ENCODE measurements around the gene TOP3B. TPM values are rescaled to one million over a fixed set of nuclear protein-coding genes. Genes with fewer than 3 reads are reported as not detected.

The TOP3B gene, protein sequence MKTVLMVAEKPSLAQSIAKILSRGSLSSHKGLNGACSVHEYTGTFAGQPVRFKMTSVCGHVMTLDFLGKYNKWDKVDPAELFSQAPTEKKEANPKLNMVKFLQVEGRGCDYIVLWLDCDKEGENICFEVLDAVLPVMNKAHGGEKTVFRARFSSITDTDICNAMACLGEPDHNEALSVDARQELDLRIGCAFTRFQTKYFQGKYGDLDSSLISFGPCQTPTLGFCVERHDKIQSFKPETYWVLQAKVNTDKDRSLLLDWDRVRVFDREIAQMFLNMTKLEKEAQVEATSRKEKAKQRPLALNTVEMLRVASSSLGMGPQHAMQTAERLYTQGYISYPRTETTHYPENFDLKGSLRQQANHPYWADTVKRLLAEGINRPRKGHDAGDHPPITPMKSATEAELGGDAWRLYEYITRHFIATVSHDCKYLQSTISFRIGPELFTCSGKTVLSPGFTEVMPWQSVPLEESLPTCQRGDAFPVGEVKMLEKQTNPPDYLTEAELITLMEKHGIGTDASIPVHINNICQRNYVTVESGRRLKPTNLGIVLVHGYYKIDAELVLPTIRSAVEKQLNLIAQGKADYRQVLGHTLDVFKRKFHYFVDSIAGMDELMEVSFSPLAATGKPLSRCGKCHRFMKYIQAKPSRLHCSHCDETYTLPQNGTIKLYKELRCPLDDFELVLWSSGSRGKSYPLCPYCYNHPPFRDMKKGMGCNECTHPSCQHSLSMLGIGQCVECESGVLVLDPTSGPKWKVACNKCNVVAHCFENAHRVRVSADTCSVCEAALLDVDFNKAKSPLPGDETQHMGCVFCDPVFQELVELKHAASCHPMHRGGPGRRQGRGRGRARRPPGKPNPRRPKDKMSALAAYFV
- 12.6 and 13.3 TPM in 2 replicates for total RNA-seq (2014; rRNA removed; shearing (Covaris generic))

DNA sequence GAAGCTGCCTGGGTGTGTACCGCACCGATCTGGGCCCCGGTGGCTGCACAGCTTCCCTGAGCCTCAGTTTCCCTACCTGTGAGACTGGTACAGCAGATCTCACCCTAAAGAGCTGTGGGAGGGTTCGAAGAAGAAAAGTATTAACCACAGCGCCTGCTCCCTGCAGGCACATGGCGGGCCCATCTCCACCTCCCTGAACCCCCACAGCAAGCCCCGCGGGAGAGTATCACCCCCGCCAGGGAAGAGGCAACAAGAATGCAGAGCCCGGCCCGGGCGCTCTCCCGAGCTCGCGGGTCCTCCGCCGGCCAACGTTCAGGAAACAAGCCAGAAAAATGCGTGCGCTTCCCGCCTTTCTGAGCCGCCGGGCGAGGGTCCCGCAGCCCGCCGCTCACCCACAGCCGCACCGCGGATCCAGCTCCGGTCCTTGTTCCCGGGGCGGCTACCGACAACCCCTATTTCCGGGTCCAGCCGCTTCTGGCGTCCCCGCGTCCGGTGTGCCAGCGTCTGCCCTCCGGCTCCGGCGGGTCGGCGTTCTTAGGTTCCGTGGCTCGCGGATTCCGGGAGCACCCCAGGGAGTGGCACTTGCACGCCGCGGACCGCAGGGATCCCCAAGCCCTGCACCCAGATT, at the start of gene TOP3B:
TOP3B (minus strand) TSS at position 450 of the 628 bp plus-strand sequence. CDS start 7,078 bp downstream, outside the sequence.
- peak; percentile 73 for DNase-seq (ENCODE audit: low read depth)

DNA sequence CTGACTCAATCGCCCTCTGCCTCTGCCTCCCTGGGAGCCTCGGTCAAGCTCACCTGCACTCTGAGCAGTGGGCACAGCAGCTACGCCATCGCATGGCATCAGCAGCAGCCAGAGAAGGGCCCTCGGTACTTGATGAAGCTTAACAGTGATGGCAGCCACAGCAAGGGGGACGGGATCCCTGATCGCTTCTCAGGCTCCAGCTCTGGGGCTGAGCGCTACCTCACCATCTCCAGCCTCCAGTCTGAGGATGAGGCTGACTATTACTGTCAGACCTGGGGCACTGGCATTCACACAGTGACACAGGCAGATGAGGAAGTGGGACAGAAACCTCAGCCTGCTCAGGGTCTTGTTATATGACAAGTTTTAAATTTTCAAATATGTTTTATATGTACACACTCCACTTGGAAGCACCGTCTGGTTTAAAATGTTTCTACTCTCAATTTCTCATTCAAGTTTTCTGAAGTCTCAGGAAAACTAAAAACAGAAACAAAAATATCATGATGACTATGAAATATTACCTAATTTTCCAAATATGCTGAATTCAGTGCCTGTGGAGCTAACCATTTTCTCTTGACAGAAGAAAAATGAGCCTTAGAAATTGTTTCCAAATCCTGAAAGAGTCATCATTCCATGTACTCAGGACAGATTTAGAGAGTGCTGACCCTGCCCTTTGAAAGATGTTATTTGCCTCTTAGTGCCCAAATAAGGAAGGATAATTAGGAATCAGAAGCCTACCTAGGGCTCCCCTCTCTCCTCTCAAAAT, 48.8 kb upstream of the TOP3B start:
- no peak for DNase-seq (ENCODE audit: low read depth)

DNA sequence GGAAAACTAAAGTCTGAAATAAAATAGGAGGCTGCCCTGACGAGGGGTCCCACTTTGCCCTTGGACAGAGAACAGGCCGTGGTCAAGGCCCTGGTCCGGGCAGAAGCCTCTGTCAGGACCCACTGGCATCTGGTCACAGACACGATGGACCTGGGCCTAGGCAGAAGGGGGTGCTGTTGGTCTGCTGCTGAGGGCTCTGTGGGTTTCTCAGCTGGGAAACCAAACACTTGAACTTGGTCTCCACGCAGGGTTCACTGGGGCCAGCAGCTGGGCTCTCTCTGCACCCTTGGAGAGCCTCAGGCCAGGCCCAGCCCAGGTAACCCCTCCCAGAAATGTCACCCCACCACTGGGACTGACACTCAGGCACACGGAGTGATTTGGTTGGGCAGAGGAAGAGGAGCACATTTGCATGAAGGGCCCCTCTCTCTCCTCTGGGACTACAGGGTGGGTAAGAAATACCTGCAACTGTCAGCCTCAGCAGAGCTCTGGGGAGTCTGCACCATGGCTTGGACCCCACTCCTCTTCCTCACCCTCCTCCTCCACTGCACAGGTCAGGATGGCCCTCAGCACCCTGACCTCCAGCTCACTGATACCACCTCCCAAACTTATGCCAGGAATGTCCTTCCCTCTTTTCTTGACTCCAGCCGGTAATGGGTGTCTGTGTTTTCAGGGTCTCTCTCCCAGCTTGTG, 48.1 kb upstream of the TOP3B start:
- DNase-seq (ENCODE audit: low read depth), result no peak

DNA sequence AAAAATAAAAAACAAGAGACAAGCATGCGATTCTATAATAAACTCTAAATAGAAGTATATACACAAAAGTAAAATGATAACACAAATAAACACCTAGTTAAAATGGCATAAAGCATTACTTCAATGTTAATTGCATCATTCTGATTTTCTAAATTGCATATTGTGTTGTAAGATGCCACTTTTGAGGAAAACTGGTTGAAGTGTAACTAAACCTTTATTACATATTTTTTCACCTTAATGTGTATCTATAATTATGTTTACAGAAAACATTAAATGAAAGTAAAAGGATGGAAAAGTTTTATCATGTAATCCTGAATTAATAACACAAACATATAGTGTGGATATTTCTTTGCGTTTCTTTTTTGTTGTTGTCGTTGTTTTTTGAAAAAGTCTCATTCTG, 45.4 kb upstream of the TOP3B start:
- DNase-seq (ENCODE audit: low read depth), result no peak

DNA sequence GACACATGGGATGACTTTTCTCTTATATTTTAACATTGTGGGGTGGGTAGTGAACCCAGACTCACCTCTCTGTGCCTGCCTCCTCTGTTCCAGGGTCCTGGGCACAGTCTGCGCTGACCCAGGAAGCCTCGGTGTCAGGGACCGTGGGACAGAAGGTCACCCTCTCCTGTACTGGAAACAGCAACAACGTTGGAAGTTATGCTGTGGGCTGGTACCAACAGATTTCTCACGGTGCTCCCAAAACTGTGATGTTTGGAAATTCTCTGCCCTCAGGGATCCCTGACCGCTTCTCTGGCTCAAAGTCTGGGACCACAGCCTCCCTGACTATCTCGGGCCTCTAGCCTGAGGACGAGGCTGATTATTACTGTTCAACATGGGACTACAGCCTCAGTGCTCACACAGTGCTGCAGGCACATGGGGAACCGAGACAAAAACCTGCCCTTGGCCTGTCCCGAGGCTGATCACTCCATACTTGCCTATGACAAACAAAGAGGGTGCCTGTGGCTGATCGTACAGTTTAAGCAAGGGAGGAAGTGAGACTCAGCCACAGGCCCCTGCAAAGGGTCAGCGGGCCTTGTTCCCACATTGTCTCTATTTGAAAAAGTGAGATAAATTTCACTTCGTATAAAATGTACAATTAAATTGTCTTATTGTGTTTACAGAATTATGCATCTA, 43.7 kb upstream of the TOP3B start:
- no peak for DNase-seq (ENCODE audit: low read depth)

DNA sequence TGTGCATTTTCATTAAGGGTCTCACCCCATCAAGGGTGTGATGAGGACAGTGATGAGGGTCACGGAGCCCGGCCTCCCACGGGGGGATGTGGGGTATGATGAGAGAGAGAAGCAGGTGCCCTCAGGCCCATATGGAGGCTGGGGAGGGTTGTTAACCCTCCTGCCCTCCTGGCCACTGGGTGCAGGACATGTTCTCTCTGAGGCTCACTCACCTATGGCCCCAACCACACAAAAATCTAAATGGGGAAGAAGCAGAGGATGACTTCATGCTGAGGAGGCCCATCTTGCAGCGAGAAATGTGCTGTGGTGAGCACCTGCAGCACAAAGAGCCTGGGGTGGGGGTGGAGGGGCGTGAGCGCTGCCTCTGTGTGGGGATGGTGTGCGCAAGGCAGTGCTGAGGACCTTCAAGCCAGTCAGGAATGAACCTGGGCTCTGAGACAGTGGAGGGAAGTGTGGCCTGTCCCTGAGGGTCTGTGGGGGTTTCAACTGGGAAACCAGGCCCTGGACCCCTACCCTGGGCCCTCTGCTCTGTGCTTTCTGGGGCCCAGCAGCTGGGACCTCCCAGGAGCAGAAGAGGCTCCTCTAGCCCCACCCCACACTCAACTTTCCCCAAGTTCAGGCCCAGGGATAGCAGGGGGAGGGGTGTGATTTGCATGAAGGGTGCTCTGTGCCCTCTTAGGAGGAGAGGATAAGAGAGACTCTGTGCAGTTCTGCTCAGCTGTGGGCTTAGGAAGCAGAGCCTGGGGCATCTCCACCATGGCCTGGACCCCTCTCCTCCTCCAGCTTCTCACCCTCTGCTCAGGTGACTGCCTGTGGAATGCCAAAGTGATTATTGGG, 43.0 kb upstream of the TOP3B start:
- DNase-seq (ENCODE audit: low read depth), result no peak

DNA sequence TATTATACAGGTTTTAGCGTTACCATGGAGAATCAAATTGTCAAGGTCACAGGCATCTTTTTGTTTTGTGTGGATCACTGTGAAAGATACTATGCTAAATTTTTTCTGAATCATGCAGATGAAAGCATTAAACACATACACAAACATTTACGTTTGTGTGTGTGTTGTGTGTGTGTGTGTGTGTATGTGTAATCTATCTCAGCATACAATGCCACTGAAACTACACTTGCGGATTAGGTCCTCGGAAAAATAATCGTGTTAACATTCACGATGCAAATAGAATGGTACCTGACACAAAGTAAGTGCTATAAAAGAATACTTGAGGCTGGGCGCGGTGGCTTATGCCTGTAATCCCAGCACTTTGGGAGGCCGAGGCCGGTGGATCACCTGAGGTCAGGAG, 41.9 kb upstream of the TOP3B start:
- DNase-seq (ENCODE audit: low read depth), result no peak

DNA sequence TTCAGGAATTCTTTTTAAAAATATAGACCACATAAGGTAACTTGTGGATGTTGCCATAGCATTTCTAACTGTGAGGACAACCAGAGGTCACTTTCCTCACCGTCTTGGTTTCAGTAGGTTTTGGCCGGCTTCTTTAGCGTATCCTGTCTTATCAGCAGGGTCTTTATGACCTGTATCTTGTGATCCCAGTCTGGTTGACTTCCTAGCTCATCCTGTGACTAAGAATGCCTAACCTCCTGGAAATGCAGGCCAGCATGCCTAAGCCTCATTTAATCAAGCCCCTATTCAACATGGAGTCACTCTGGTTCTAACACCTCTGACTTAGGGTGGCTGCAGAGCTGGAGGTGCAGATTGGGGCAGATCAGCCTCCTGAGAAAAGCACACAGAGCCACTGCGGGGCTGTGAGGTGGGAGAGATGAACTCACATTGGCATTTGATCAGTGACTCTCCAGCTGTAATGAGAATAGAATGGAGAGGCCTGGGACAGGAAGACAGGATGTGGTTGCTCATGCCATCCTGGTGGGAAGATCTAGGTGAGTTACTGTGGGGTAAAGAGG, 41.1 kb upstream of the TOP3B start:
- DNase-seq (ENCODE audit: low read depth), result no peak

DNA sequence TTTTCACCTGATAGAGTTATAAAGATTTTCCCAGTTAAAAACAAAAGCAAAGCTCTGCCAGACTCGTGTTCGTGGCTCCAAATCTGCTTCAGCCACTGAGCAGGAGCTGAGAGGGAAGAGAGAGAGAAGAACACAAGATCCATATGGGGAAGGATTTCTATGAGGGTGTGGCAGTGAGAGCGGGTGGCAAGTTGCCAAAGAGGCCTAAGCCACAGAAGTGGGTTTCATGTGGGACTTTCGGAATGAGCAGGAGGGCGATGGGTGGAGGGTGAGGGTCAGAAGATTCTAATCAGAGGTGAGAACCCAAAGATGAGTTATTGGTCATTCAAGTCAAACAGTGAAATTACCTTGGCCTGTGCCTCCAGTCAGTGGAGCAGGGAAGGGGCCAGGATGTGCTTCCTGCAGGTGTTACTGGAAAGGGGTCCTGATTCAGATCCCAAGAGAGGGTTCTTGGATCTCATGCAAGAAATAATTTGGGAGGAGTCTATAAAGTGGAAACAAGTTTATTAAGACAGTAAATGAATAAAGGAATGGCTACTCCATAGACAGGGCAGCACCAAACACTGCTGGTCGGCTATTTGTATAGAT, 40.5 kb upstream of the TOP3B start:
- no peak for DNase-seq (ENCODE audit: low read depth)

DNA sequence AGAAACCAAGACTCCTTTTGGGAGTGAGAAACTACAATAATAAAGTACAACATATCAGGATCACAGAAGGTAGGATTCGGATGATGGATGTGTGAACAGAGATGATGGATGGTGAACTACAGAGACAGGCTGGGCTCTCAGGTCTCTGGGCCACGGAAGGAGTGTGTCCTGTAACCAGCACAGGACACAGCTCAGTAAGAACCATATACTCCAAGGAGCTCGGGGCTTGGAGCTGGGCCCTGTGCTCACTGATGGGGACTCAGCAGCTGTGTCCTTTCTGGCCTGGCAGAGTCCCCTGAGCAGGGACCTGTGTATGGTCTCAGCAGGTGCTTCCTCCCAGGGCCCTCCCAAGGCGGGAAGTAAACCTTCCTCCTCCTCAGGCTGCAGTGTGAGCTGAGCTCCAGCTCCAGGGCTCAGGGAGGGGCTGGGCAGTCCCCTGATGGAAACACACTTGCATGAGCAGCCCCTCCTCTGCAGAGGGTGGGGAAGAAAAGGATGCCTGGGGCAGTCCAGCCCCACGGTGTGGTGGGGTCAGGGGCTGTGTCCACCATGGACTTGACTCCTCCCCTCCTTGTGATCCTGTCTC, 39.8 kb upstream of the TOP3B start:
- no peak for DNase-seq (ENCODE audit: low read depth)

DNA sequence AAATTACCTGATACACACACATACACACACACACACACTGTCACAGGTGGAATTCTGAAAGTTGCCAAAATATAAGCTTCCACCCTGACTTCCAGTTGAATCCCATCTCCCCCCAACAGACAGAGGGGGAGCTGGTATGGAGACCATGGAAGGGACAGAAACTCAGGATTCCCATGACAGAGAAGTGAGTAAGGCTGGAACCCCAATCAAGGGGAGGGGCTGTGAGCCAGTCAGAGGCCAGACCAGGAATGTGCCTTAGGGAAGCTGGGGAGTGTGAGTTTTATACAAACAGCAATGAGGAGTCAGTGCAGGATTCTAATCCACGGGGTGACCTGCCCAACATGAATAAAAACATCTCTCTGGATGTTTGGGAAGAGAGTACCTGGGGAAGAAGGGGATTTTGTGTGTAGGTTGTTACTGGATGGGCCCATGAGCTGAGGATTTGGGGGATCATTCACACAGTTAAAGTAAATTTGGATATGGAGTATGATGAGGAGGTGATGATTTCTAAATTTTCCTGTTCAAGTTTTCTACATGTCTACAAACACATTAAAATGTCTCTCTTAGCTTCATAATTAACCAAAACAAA, 38.7 kb upstream of the TOP3B start:
- DNase-seq (ENCODE audit: low read depth), result no peak

DNA sequence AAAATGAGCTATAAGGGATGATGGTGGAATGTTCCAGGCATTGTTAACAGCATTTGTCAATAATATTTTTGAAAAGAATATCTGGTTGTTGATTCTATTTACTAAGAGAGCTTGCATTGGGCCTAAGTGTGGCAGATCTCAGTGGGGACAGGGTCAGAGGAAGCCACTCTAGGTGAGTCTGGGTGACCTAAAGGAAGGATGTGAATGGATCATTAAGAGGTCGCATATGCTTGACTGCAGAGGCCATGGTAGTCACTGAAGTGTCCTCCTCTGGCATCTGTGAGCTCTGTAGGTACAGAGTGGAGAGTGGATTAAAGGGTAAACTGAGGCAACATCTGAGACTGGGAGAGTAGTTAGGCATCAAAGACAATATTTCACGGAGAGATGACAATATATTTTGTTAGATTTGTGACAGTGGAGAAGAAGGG, 37.9 kb upstream of the TOP3B start:
- no peak for DNase-seq (ENCODE audit: low read depth)

DNA sequence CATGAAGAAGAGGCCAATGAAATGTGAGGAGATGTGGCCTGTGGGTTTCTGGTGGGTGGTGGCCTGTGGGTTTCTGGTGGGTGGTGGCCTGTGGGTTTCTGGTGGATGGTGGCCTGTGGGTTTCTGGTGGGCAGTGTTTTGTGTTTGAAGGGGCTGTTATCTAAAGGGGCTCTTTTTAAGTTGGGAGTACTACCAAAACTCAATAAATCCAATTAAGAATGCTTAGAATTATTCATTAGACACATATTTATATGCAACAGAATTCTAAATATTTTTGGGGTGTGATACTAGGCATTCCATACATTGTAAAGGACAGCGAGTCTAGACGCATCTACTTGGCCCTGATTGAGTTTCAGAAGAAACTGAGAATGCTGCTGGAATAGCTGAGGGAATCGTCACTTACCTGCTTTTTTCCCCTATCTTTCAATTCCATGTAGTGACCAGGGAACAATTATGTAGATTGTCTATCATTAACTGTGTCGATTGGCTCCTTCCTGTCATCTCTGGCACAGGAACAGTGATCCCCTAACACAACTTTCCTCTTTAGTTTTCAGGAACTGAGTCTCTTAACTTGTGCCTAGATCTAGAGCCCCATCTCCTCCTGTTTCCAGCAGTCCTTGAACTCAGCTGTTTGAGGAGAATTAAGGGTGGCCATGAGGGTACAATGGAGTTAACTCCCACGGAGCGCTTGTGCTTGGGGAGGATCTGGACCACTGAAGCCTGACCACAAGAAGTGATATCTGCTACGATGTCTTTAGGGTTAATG, 37.3 kb upstream of the TOP3B start:
- DNase-seq (ENCODE audit: low read depth), result no peak

DNA sequence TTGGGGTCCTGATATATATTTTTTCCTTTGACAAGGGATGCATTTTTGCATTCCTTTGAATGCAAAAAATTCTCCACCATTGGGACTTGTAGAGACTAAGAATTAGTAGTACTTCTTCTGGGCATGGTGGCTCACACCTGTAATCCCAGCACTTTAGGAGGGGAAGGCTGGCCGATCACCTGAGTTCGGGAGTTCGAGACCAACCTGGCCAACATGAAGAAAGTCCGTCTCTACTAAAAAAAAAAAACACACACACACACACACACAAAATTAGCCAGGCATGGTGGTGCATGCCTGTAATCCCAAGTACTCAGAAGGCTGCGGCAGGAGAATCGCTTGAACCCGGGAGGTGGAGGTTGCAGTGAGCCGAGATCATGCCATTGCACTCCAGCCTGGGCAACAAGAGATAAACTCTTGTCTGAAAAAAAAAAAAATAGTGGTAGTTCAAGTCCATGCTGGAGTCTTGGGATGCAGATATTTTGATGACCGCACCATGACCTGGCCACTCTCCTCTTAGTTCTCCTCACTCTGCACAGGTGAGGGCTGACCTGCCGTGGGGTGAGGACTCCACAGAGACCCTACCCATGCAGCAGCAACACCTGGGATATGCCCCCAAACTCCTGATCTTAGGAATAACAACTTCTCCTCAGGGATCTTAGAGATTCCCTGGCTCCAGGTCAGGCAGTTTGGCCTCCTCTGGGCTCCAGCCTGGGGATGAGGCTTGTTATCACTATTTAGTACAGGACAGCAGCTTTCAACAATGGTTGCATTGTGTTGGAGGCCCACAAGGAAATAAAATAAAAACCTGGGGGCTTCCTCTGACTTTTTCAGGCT, 36.5 kb upstream of the TOP3B start:
- DNase-seq (ENCODE audit: low read depth), result no peak

DNA sequence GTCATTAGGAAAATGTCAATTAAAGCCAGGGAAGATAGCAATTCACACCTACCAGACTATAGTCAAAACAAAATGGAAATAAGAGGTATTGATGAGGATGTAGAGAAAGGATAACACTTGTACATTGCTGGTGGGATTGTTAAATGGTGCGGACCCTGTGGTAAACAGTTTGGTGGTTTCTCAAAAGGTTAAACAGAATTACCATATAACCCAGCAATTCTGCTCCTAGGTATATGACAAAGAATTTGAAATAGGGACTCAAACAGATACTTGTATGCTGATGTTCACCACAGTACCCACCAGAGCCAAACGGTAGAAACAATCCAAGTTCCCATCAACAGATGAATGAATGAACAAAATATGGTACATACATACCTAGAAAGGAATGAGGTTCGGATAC, 33.0 kb upstream of the TOP3B start:
- DNase-seq (ENCODE audit: low read depth), result no peak

DNA sequence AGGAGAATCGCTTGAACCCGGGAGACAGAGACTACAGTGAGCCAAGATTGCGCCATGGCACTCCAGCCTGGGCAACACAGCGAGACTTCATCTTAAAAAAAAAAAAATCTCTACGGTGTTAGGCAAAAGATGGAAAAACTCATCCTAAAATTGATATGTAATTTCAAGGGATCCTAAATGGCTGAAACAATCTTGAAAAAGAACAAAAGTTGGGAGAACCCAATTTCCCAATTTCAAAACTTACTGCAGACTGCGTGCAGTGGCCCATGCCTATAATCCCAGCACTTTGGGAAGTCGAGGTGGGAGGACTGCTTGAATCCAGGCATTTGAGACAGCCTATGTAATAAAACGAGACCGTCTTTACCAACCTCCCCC, 31.7 kb upstream of the TOP3B start:
- DNase-seq (ENCODE audit: low read depth), result no peak
